IPS-11a (cell line): ENCODE results near the gene WDR20.
A peak's percentile ranks its signal among the peaks of the same experiment; 100 is the strongest.
"Not testable (repeated sequence)": the region's sequence is repeated elsewhere in the genome, so short reads cannot be mapped to it uniquely, and the experiment has no call there.

Experiments
- H3K4me3 ChIP-seq: one replicate; pipeline ENCODE4 v1.5.1; 2013; ENCODE audit warnings: low read depth, low read length, control low read depth

Gene WDR20

DNA sequence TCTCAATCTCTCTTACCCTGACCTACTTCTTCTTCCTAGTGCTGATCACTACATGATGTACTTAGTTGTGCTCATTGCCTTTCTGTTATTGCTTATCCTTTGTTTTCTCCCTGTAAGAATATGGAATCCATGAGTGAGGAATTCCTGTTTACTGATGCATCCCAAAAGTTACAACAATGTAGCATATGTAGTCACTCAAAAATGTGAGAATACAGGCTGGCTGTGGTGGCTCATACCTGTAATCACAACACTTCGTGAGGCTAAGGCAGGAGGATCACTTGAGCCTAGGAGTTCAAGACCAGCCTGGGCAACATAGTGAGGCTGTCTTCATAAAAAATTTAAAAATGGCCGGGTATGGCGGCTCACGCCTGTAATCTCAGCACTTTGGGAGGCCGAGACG, 8.0 kb upstream of the WDR20 start:
- H3K4me3 ChIP-seq = no peak overlapping the region

- H3K4me3 ChIP-seq = not testable (repeated sequence)
Measured at GRCh38 chr14:102134021-102134420, 5.7 kb upstream of the WDR20 start.

DNA sequence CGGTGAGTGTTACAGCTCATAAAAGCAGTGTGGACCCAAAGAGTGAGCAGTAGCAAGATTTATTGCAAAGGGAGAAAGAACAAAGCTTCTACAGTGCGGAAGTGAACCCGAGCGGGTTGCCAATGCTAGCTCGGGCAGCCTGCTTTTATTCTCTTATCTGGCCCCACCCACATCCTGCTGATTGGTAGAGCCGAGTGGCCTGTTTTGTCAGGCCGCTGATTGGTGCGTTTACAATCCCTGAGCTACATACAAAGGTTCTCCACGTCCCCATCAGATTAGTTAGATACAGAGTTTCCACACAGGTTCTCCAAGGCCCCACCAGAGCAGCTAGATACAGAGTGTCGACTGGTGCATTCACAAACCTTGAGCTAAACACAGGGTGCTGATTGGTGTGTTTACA, 5.0 kb upstream of the WDR20 start:
- H3K4me3 ChIP-seq = not testable (repeated sequence)

GRCh38 chr14:102135456-102135855, 4.2 kb upstream of the WDR20 start:
- H3K4me3 ChIP-seq = not testable (repeated sequence)

- peak overlapping the region; percentile 96 for H3K4me3 ChIP-seq
Measured at GRCh38 chr14:102138535-102138934, 1.2 kb upstream of the WDR20 start.

GRCh38 chr14:102138961-102139285, 774 bp upstream of the WDR20 start:
- peak overlapping the region; percentile 96 for H3K4me3 ChIP-seq

DNA sequence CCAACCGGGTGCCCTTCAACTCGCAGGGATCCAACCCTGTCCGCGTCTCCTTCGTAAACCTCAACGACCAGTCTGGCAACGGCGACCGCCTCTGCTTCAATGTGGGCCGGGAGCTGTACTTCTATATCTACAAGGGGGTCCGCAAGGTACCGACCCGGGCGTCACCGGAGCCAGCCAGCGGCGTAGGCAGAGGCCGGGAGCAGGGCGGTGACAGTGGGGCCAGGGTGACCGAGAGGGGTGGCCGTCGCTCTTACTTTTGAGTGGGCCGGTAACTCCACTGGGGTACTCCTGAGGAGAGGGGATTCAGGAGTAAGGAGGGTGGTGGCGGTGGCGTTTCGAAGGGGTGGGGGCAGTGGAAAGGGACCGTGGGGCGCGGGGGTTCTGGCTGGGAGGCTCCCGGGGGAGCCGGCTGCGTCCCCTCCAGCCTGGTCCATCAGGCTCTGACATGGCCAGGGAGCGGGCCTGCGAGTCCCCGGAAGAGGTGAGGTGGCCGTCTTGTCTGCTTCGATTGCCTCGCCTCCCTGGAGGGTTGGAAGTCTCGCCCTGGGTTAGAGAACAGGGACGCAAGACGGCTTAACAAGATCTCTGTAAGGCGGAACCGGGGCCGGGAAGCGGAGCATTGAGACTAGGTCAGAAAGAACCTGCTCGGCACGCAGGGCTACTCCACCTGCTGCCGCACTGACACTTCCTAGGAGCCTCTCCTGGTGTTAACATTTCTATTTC, 491 bp downstream of the WDR20 start:
- H3K4me3 ChIP-seq = peak overlapping the region; percentile 96

GRCh38 chr14:102140750-102141145, 1.1 kb downstream of the WDR20 start:
- H3K4me3 ChIP-seq = peak overlapping the region; percentile 96

DNA sequence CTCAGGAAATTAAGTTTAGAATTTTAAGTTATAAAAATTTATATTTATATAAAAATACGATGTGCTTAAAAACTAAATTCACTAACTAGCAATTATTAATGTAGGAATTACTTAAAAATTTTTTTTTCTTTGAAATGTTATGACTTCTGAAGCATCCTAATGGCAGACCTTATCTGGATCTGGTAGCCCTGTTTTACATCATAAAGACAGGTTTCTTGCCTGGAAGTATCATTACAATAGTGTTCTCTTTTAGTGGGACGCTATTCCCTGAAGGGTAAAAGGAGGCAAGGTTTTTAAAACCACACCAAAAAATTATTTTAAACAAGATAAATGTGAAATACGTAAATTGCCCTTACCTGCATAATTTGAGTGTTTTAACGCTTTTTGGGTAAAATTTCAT, 2.1 kb downstream of the WDR20 start:
- no peak overlapping the region for H3K4me3 ChIP-seq

DNA sequence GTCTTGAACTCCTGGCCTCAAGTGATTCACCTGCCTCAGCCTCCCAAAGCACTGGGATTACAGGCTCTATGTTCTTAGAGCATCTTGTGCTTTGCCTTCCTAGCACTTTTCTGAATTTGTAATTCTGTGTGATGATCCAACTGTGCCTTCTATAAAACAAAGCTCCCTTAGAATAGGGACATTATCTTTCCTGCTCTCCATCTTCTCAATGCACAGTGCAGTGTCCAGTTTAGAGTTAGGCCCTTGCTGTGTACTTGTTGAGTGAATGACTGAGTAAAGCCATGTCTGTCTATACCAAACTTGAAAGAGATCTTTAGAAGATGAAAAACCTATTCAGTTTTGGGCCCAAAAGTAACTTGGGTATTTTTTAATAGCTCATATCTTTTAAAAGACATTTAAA, 5.2 kb downstream of the WDR20 start:
- no peak overlapping the region for H3K4me3 ChIP-seq

GRCh38 chr14:102145395-102145794, 5.7 kb downstream of the WDR20 start:
- H3K4me3 ChIP-seq = no peak overlapping the region

DNA sequence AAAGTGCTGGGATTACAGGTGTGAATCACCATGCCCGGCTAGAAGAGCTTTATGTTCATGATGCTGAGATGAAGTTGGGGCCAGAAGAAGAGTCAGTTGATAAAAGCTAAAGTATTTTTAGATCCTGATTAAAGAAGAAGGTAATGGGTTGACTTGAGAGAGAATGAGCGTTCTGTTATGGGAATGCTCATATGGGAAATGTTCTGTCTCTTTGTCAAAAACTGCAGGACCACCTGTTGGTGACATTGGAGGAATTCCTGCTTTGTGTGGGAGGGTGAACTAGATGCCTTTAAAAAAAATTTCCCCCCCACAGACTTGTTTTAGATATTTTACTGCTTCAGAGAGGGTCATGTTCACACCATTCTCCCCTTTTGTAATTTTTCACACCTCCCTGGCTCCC, 6.7 kb downstream of the WDR20 start:
- H3K4me3 ChIP-seq = no peak overlapping the region

- no peak overlapping the region for H3K4me3 ChIP-seq
Measured at GRCh38 chr14:102150083-102150482, 10.4 kb downstream of the WDR20 start.

DNA sequence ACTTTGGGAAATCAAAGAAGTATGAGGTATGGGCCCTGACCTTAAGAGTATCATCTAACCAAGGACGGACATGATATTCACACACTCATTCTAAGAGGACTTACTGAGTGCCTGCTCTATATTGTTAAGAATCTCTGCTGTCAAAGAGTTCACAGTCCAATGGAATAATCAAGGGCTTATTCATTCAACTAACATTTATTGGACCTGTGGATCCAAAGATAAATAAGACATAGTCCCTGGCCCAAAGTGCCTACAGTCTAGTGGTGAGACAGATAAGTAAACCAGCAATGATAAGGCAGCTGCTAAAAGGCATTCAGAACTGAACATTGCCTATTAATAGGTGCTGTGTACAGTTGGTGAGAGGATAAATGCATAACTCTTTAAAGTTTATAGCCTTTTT, 11.0 kb downstream of the WDR20 start:
- H3K4me3 ChIP-seq = no peak overlapping the region

DNA sequence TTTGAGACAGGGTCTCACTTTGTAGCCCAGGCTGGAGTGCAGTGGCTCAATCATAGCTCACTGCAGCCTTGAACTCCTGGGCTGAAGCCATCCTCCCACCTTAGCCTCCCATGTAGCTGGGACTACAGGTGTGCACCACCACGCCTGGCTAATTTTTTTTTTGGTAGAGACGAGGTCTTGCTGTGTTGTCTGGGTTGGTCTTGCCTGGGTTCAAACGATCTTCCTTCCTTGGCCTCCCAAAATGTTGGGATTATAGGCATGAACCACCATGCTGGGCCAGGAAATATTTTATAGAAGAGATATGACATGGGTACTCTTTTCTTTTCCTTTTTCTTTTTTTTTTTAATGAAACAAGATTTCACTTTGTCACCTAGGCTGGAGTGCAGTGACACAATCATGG, 11.7 kb downstream of the WDR20 start:
- not testable (repeated sequence) for H3K4me3 ChIP-seq

GRCh38 chr14:102154121-102154520, 14.4 kb downstream of the WDR20 start:
- no peak overlapping the region for H3K4me3 ChIP-seq

- H3K4me3 ChIP-seq = no peak overlapping the region
Measured at GRCh38 chr14:102154821-102155549, 15.3 kb downstream of the WDR20 start.

DNA sequence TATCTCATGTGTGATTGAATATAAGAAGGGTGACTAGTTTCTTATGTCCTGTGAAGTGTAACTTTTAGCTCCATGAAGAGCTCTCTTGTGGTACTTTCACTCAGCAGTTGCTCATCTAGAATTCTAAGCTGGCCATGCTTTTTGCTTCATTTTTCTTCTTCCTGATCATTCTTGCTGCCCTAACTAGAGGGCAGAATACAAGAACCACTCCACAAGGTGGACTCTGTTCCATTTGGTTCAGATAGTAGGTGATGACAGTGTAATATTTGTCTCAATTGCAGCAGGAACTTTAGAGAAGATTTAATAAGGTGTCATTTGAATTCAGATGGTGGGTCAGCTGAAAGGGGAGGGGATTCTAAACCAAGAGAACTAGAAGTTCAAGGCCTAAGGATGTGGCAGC, 17.6 kb downstream of the WDR20 start:
- H3K4me3 ChIP-seq = no peak overlapping the region

DNA sequence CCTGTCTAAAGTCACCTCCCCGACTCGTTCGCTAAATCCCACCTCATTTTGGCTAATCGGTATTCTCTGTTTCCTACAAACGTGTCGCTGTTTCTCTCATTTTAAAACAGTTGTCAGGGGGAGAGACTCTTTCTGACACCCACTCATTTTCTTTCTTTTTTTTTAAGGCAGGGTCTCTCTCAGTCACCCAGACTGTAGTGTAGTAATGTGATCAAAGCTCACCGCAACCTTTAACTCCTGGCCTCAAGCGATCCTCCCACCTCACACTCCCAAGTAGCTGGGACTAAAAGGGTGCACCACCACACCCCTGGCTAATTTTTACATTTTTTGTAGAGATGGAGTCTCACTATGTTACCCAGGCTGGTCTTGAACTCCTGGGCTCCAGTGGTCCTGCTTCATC, 19.1 kb downstream of the WDR20 start:
- H3K4me3 ChIP-seq = no peak overlapping the region

GRCh38 chr14:102159841-102160240, 20.1 kb downstream of the WDR20 start:
- H3K4me3 ChIP-seq = no peak overlapping the region

DNA sequence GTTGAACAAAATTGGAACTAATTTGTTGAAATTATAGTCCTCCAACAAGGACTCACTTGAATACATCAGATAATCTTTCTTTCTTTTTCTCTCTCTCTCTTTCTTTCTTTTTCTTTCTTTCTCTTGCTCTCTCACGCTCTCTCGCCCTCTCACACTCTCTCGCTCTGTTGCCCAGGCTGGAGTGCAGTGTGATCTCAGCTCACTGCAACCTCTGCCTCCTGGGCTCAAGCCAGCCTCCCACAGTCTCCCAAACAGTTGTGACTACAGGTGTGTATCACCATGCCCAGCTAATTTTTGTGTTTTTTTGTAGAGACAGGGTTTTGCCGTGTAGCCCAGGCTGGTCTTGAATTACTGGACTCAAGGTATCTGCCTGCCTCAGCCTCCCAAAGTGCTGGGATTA, 22.8 kb downstream of the WDR20 start:
- no peak overlapping the region for H3K4me3 ChIP-seq

DNA sequence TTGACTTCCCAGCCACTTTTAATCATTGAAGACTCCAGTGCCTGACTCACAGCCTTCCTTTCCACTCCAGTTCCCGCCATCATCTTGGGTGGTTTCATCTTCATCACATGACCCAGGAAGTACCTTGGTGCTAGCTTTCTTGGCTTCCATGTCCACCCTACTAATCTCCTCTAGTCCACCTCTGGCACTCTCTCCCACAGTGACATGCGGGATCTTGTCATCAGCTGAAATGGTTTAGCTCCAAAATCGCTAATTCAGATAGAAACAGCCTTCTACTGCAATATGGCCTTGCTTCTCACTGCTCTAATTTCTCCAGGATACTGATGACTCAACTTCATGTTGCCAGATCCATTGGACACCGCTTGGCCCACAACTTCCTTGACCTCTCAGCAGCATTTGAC, 24.5 kb downstream of the WDR20 start:
- no peak overlapping the region for H3K4me3 ChIP-seq

- no peak overlapping the region for H3K4me3 ChIP-seq
Measured at GRCh38 chr14:102164965-102165364, 25.3 kb downstream of the WDR20 start.
